ENCODE measurements around the gene RPS6KC1.
A peak's percentile ranks its signal among the peaks of the same experiment; 100 is the strongest.
"Not testable (repeated sequence)": the region's sequence is repeated elsewhere in the genome, so short reads cannot be mapped to it uniquely, and the experiment has no call there.

Gene RPS6KC1

DNA sequence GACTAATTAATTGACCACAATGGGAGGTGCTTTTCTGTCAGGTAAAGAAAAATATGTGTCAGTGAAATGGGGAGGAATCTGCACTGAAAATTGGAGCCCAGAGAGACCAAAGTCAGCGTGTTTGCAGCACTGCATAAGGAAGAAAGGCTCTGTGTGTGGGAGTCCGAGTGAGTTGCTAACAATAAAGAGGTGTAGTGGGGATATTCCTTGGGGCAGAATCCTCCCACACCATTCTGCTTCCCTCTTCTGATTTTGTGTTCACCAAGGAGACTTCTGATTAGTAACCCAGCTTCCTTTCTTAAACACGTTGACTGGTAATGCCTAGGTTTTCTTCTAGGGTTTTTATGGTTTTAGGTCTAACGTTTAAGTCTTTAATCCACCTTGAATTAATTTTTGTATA lies 240.5 kb downstream of the RPS6KC1 start:
- no peak for DNase-seq

DNA sequence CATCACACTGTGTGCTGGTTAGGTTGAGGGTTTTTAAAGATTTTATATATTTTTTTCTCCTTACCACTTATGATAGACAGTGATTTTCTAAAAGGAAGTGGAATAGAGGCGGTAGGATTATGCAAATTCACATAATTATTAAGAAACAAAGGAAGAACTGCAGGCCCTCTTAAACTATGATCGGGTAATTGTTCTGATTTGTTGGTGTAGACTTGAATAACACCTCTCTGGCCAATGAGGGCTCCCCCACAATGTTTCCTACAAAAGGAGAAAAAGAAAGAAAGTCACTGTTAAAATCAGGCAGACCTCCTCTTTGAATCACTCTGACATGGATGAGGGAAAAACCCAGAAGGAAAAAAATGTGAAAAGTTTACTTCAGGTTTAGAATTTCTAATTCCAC lies 241.6 kb downstream of the RPS6KC1 start:
- DNase-seq = no peak

GRCh38 chr1:213295860-213296259 lies 244.8 kb downstream of the RPS6KC1 start:
- DNase-seq = no peak

DNA sequence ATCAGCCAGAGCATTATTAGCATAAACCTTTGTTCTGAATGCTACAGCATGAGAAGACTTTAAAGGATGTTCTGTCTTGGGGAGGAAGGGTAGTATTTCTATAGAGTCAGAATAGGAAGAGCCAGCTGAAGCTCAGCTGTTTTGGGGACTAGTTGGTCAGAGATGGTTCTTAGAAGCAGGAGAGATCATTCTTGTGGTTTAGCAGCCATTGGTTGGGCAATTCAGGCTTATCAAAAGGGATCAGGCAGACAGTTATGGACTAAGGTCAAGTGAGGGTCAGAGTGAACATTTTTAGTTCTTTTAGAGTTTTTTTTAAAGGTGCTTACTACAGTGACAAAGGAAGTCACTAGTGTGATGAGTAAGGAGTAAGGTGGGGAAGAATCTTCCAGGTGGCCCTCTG lies 245.5 kb downstream of the RPS6KC1 start:
- DNase-seq = peak; percentile 52

DNA sequence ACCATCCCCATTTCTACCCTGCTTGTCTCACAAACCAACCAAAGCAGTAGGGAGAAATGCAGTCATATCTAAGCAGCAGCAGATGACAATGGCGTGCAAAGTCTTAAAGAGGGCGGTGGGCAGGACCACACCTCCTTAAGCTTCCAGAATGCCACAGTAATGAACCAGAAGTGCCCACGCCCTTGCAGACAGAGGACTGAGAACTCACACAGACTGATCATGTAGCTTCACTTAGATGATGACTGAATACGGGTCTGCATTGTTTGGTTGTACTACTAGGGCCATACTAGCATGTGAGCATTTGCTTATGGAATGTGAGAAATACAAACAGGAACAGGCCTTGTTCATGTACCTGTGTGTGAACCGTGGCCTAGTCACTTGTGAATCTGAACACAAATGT lies 246.0 kb downstream of the RPS6KC1 start:
- no peak for DNase-seq

DNA sequence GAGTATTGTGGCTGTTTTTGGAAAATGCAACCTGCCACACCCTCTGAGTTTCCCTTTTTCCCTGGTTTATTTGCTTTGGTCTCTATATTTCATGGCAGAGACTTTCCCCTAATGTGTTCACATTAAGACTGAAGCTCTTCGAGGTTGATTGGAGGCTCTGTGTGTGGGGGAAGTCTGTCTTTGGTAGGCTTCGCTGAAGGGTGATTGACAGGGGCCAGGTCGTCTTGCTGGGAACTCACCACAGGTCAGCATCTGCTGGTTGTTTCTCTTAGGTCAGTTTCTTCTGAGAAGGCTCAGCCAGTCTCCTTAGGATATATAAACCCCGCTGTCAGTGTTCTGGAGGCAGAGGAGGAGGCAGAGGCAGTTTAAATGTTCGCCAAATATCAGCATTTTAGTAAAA lies 249.4 kb downstream of the RPS6KC1 start:
- DNase-seq = no peak

GRCh38 chr1:213301524-213301923 lies 250.5 kb downstream of the RPS6KC1 start:
- DNase-seq = not testable (repeated sequence)

- DNase-seq = no peak
Measured at GRCh38 chr1:213303286-213303685, 252.2 kb downstream of the RPS6KC1 start.

- DNase-seq = no peak
Measured at GRCh38 chr1:213315571-213315970, 264.5 kb downstream of the RPS6KC1 start.

DNA sequence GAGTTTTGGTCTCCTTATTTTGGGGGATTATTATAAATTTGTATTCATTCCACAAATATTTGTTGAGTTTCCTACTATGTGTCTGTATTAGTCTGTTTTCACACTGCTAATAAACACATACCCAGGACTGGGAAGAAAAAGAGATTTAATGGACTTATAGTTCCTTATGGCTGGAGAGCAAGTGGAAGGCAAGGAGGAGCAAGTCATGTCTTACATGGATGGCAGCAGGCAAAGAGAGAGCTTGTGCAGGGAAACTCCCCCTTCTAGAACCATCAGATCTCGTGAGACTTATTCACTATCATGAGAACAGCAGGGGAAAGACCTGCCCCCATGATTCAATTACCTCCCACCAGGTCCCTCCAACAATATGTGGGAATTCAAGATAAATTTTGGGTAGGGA lies 267.4 kb downstream of the RPS6KC1 start:
- DNase-seq = not testable (repeated sequence)

- DNase-seq = no peak
Measured at GRCh38 chr1:213320191-213320870, 269.3 kb downstream of the RPS6KC1 start.

Data from GF-D8 (cell line).